Sigmoid colon (tissue), 4 donors: ENCODE measurements around the gene OCIAD2.

ENCODE experiments used
- CTCF ChIP-seq, 4 experiments: fragments of 450-650 bp in 3 of 4; fragments of 200-600 bp in 1 of 4; IDR thresholded peaks; one replicate each; pipeline ENCODE4 v1.5.1; 2016 to 2019; ENCODE audit warnings: antibody characterized with exemption in 4 of 4, mild to moderate bottlenecking in 3 of 4, moderate library complexity in 2 of 4
- EP300 ChIP-seq, 4 donors: sonication (generic); formaldehyde crosslinking; IDR thresholded peaks; one replicate each; pipeline ENCODE4 v1.6.1; 2017; ENCODE audit warnings: antibody characterized with exemption in 4 of 4
- POLR2A ChIP-seq, 2 donors: fragments of 450-650 bp; IDR thresholded peaks; one replicate each; pipeline ENCODE4 v1.6.1; 2016; ENCODE audit warnings: antibody characterized with exemption in 2 of 2, mild to moderate bottlenecking in 2 of 2, moderate library complexity in 2 of 2
- POLR2AphosphoS5 ChIP-seq, 4 donors: sonication (generic); formaldehyde crosslinking; IDR thresholded peaks; one replicate each; pipeline ENCODE4 v1.6.1; 2017; ENCODE audit warnings: antibody characterized with exemption in 4 of 4

DNA sequence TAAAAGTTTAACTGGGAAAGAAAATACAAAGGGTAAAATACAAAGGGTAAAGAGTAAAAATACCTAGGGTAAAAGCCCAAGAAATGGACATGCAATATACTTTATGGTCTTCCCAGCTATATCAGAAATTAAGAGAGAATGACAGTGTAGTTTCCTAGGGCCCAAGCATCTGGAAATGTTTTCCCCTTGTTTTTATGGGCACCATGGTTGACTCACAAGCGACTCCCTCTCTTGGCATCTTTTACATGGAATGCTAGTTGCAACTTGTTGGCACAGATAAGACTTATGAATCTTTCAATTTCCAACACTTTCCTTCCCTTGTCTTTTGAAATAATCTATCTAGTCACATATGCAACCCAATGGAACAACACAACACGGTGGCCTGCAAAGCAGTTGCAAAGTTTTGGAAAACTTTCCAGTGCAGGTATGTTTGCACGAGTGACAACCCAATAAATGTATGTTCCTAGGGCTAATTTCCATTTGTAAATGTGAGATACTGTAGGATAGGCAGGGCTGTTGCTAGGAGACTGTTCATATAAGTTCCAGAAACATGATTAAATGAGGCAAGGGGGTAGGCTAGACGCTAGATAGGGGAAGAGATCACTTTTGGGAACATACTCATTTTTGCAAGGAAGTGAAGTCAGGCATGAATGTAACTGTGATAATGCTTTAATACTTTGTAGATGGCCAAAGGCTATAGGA is 43.1 kb upstream of the OCIAD2 start:
- TF ChIP-seq CTCF (IDR thresholded peaks at IDR 0.05) (no peak), POLR2A (IDR thresholded peaks at IDR 0.05) (no peak), POLR2AphosphoS5 (IDR thresholded peaks at IDR 0.05) (no peak), EP300 (IDR thresholded peaks at IDR 0.05) (no peak)
